ENCODE results near the gene WRAP73.

The WRAP73 gene

DNA sequence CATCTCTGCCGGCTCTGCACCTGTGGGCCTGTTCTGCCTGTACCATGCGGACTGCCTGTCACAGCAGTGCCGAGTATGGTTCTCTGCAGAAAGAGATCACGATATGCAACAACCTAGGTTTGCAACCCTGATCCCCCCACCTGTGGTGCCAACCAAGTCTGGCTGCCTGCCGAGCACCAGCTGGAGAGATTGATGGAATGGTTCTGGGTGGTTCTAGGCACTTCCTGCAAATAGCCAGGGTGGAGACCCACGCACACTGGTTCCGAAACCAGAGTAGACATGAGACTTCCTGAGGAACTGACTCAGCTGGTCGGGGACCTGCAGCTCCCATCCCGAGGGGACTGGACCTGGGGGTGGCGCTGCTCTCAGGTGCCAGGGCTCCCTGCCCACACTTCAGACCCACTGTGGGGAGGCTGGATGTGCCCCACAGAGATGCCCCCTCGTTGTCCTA, 19.7 kb downstream of the WRAP73 start:
- no peak overlapping the region for H3K4me3 ChIP-seq (ENCODE audit: low read depth, low read length)
- no peak for DNase-seq (ENCODE audit: low read depth)
- TF ChIP-seq, protein P1, sequence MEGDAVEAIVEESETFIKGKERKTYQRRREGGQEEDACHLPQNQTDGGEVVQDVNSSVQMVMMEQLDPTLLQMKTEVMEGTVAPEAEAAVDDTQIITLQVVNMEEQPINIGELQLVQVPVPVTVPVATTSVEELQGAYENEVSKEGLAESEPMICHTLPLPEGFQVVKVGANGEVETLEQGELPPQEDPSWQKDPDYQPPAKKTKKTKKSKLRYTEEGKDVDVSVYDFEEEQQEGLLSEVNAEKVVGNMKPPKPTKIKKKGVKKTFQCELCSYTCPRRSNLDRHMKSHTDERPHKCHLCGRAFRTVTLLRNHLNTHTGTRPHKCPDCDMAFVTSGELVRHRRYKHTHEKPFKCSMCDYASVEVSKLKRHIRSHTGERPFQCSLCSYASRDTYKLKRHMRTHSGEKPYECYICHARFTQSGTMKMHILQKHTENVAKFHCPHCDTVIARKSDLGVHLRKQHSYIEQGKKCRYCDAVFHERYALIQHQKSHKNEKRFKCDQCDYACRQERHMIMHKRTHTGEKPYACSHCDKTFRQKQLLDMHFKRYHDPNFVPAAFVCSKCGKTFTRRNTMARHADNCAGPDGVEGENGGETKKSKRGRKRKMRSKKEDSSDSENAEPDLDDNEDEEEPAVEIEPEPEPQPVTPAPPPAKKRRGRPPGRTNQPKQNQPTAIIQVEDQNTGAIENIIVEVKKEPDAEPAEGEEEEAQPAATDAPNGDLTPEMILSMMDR (IDR thresholded peaks at IDR 0.05; ENCODE audit: control insufficient read depth, extremely low read depth, insufficient read depth): no peak

DNA sequence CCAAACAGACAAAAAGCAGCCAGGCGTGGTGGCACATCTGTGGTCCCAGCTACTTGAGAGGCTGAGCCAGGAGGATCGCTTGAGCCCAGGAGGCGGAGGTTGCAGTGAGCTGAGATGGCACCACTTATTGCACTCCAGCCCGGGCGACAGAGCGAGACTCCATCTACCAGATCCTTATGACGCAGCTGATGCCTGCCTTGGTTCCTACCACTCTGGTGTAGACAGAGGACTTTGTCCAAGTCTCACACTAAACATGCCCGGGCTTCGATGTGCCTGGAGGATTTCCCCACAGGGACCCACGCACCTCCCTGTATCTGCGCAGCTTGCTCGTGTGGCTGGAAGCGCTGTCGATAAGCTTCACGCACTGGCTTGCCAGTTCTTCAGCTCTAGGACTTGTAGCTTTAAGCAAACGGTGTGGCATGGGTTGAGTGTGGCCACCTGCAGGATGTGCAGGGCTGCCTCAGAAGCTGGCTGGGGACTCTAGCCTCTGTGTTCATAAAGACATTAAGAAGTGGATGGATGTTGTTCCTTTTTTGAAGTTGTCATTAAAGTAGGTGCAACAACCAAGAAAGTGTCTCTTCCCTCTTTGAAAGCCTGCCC, 20.2 kb downstream of the WRAP73 start:
- TF ChIP-seq, protein P1 (IDR thresholded peaks at IDR 0.05; ENCODE audit: control insufficient read depth, extremely low read depth, insufficient read depth): no peak
- DNase-seq (ENCODE audit: low read depth): no peak
- no peak overlapping the region for H3K4me3 ChIP-seq (ENCODE audit: low read depth, low read length)

DNA sequence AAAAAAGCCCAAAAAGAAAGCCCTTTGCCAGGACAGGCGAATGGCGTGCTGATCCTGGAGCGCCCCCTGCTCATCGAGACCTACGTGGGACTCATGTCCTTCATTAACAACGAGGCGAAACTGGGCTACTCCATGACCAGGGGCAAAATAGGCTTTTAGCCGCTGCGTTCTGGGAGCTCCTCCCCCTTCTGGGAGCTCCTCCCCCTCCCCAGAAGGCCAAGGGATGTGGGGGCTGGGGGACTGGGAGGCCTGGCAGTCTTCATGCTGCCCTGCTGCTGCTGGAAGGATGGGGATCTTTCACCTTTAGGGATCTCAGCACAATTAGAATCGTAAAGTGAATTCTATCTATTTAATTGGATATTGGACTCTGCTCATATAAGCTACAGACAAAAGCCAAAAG, 21.5 kb downstream of the WRAP73 start:
- DNase-seq (ENCODE audit: low read depth): no peak
- TF ChIP-seq, protein P1 (IDR thresholded peaks at IDR 0.05; ENCODE audit: control insufficient read depth, extremely low read depth, insufficient read depth): no peak
- no peak overlapping the region for H3K4me3 ChIP-seq (ENCODE audit: low read depth, low read length)

DNA sequence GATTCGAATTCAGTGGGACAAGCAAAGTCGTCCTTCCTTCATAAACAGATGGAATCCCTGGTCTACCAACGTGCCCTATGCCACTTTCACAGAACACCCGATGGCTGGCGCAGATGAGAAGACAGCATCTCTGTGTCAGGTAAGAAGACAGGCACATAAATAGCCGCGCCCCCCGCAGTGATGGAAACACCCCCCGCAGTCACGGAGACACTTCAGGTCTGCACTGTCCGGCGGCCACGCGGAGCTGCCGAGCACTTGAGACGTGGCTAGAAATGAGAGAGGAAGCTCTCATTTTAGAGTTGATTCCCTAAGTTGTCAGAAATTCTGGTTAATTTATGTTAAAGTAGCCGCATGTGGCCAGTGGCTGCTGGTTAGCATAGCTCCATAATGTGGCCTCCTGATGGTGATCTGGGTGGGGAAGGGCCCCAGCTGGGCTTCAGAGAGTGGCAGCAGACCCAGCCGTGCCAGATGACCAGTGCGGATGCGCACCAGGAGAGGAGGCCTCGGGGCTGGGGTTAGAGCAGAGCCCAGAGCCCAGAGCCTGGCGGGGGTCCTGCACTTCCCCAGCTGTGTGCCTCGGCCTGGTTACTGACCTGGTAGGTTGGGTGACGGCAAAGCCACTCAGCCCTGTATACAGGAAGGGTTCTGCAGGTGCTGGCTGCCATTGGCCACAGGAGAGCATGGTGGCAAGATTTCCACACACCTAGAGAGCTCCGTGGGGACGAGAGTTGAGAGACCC, 22.2 kb downstream of the WRAP73 start:
- DNase-seq (ENCODE audit: low read depth): no peak
- H3K4me3 ChIP-seq (ENCODE audit: low read depth, low read length): no peak overlapping the region
- TF ChIP-seq, protein P1 (IDR thresholded peaks at IDR 0.05; ENCODE audit: control insufficient read depth, extremely low read depth, insufficient read depth): no peak

DNA sequence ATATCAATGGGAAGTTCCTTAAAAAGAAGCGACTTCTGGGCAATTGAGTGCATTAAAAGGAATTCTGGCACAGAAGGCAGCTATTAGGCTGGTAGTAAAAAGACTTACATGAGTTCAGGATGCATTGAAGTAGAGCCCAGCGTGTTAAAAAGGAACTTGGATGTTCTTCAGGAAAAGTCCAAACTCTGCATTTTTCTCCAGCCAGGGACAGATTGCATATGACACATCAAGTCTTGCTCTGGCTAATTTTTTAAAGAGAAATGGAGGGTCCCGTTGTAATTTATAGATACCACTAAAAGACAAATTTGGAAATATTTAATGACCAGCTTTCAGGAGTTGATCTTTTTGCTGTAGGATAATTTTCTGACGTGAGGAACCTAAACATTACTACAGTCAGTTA, 23.9 kb downstream of the WRAP73 start:
- TF ChIP-seq, protein P1 (IDR thresholded peaks at IDR 0.05; ENCODE audit: control insufficient read depth, extremely low read depth, insufficient read depth): no peak
- DNase-seq (ENCODE audit: low read depth): no peak
- peak overlapping the region; percentile 94 for H3K4me3 ChIP-seq (ENCODE audit: low read depth, low read length)

DNA sequence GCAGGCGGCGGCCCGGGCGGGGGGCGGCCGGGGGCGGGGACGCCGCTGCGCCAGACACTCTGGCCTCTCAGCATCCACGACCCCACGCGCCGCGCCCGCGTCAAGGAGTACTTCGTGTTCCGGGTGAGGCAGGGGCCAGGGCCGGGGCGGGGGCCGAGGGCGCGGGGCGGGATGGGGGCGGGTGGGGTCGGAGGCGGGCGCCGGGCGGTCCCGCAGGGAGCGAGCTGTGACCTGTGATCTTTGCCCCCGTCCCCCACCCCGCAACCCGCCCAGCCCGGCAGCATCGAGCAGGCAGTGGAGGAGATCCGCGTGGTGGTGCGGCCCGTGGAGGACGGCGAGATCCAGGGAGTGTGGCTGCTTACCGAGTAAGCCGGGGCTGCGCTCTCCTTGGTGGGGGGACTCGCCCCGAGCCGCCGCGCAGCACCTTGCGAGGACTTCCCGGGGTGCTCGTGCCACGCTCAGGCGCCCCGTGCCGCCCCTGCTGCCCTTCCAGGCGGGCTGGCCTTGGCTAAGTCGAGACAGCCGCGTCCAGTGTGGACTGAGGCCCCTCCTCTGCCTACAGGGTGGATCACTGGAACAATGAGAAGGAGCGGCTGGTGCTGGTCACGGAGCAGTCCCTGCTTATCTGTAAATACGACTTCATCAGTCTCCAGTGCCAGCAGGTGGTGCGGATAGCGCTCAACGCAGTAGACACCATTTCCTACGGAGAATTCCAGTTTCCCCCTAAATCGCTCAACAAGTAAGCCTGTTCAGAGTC, 24.6 kb downstream of the WRAP73 start:
- H3K4me3 ChIP-seq (ENCODE audit: low read depth, low read length): peak overlapping the region; percentile 94
- peak; percentile 21 for DNase-seq (ENCODE audit: low read depth)
- TF ChIP-seq, protein P1 (IDR thresholded peaks at IDR 0.05; ENCODE audit: control insufficient read depth, extremely low read depth, insufficient read depth): peak; percentile 20; the same call in 1 of the 2 replicates

All from LNCaP clone FGC (cell line).